Activated T-helper 2 cell treated with anti-CD3 and anti-CD28 coated beads, Interferon-gamma antibody, Interleukin-2, Interleukin-4, amounts not matched to agents 10 μg/mL and 5 μg/mL and 100 μg/mL, durations not matched to agents 14 hours and 24 hours and 36 hours (primary cell): ENCODE results near the gene ACAP1. TPM values are rescaled to one million over a fixed set of nuclear protein-coding genes. Genes with fewer than 3 reads are reported as not detected.
A peak's percentile ranks its signal among the peaks of the same experiment; 100 is the strongest.

Experiments used
- DNase-seq: peaks from one replicate; pipeline ENCODE4 v3.0.0; 2021; ENCODE audit warnings: low spot score
- H3K27ac Mint-ChIP-seq: one replicate; pipeline ENCODE4 v1.8.0; 2021; ENCODE audit warnings: mixed read lengths
- H3K27me3 Mint-ChIP-seq: one replicate; pipeline ENCODE4 v1.8.0; 2021; ENCODE audit warnings: low read depth, mixed read lengths
- H3K36me3 Mint-ChIP-seq: one replicate; pipeline ENCODE4 v1.8.0; 2021; ENCODE audit warnings: low read depth, mixed read lengths
- H3K4me1 Mint-ChIP-seq: one replicate; pipeline ENCODE4 v1.8.0; 2021; ENCODE audit warnings: low read depth, mixed read lengths
- H3K4me3 Mint-ChIP-seq: one replicate; pipeline ENCODE4 v1.8.0; 2021; ENCODE audit warnings: low read depth, mild to moderate bottlenecking, moderate library complexity, mixed read lengths
- H3K9me3 Mint-ChIP-seq: one replicate; pipeline ENCODE4 v1.8.0; 2021; ENCODE audit warnings: mixed read lengths
- intact Hi-C: fragments of 100-400 bp; cut with micrococcal nuclease; formaldehyde crosslinking; loops from one replicate; pipeline ENCODE4 v1.15.1; 2023
- total RNA-seq: library from RNA; stranded (reverse); gene quantifications from 2 replicates; pipeline ENCODE4 v1.2.3, GENCODE V29; 2022

The ACAP1 gene
- total RNA-seq, 1 donor from 2014 or later, result 361 TPM

DNA sequence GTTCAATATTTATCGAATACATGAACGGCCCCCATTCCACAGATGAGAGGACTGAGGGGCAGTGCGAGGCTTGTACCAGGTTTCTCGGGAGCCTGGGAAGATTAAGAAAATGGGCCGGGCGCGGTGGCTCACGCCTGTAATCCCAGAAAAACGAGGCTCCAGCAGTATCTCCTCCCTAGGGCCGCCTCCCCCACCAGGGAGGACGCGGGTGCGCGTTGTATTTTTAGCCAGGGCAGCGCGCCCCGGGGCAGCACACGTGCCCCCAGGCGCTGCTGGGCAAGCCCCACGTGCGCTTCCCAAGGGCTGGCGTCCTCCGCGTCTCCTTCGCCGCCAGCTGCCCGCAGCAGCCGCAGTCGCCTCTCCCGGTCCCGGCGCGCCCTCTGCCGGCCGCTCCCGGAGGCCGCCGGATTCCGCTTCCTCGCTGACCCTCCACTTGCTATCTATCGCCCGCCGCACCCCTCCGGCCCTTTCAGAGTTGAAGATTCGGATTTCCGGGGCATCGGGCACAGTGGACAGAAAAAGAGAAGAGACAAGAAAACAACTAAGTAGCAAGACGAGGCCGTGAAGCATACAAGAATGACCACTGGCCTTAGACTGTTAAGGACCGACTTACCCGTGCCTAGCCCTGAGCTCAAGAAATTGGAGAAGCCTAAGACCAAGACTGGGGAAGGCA is 40.0 kb upstream of the ACAP1 start:
- DNase-seq, result peak; percentile 64
- no peak overlapping the region for H3K4me3 Mint-ChIP-seq
- H3K27ac Mint-ChIP-seq, result no peak overlapping the region
- peaks cover 36% of the 10 kb centered on the region for H3K27me3 Mint-ChIP-seq
- peaks cover 13% of the 10 kb centered on the region for H3K4me1 Mint-ChIP-seq
- no peaks in the 10 kb centered on the region for H3K9me3 Mint-ChIP-seq
- intact Hi-C loops, result loop anchor here (1.0 to 2.0 kb wide), 3 partner anchors 16 to 250 kb away; partner anchors contain the start of gene ELP5
- no peaks in the 10 kb centered on the region for H3K36me3 Mint-ChIP-seq

DNA sequence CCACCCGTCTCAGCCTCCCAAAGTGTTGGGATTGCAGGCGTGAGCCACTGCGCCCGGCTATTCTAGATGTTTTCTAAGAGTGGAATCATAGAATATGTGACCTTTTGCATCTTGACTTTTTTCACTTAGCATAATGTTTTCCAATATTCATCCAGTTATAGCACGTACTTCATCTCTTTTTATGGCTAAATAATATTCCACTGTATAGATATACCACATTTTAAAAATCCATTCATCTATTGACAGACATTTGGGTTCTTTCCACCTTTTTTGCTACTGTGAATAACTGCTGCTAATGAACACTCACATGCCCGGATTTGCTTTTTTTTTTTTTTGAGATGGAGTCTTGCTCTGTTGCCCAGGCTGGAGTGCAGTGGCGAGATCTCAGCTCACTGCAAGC is 32.1 kb upstream of the ACAP1 start:
- H3K36me3 Mint-ChIP-seq, result peaks cover 8% of the 10 kb centered on the region
- intact Hi-C loops, result no loop called here

GRCh38 chr17:7306911-7307685 is 29.2 kb upstream of the ACAP1 start, which contains the start of gene EIF5A:
Gene EIF5A, plus strand, starts transcription at chr17:7307628. Its CDS starts 2,008 bp downstream, at chr17:7309636.
- Mint-ChIP-seq H3K4me3 (peak within 1 kb of the TSS; percentile 94), H3K36me3 (peaks cover 36% of the 10 kb centered on the region), H3K4me1 (peaks cover 32% of the 10 kb centered on the region), H3K27me3 (peaks cover under 1% of the 10 kb centered on the region), H3K9me3 (no peaks in the 10 kb centered on the region), H3K27ac (peak within 1 kb of the TSS; percentile 97)
- DNase-seq, result peak; percentile 99
- intact Hi-C loops, result loop anchor here (1.0 to 5.0 kb wide), 8 partner anchors 13 to 380 kb away; partner anchors contain the start of genes ELP5, FGF11, GABARAP and NEURL4

More for the DNA sequence above, 32.1 kb upstream of the ACAP1 start:
- Mint-ChIP-seq H3K27ac (peak overlapping the region; percentile 28), H3K4me1 (peaks cover 9% of the 10 kb centered on the region), H3K9me3 (no peaks in the 10 kb centered on the region), H3K4me3 (peak overlapping the region; percentile 13), H3K27me3 (peaks cover 10% of the 10 kb centered on the region)
- no peak for DNase-seq

DNA sequence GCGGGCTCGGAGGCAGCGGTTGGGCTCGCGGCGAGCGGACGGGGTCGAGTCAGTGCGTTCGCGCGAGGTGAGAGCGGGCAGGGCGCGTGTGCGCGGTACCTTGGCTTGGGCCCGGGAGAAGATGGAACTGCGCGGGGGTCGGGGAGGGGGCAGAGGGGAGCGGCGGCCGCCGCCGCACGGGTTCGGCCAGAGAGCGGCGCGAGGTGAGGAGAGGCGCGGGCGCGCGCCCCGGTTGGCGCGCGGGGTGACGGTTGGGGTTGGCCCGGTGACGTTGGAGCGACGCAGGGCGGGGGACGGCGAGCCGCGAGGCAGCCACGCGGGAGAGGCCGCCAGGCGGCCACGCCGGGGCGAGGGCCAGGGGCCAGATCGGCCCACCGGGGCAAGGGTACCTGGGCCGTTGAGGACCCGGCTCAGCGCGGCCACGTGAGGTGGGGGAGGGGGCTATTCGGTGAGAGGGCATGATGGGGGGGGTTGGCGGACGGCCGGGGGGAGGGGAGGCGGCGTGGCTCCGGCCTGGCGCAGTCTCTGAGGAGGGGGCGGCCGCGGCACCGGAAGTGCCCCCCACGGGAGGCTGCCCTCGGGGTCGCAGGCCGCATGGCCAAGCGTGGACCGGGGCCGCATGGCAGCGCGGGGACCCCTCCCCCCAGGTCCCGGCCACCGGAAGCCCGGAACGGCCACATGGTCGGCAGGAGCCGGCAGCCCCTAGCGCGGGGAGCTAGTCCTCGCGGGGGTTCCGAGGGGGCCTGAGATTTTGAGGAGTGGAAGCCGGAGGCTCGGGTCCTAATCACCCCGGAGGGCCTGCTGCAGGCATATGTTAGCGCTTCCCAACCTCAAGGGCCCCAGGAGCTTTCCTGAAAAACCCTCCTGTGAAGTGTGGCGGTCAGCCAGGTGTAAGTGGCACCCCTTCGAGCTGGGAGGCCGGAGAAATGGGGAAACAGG is 28.4 kb upstream of the ACAP1 start:
- intact Hi-C loops, result loop anchor here (1.0 to 5.0 kb wide), 9 partner anchors 14 to 379 kb away; partner anchors contain the start of genes ELP5, FGF11, GABARAP and NEURL4

GRCh38 chr17:7308625-7309433 is 27.5 kb upstream of the ACAP1 start:
- peaks cover 46% of the 10 kb centered on the region for H3K4me1 Mint-ChIP-seq
- peak overlapping the region; percentile 95 for H3K27ac Mint-ChIP-seq
- H3K4me3 Mint-ChIP-seq, result peak overlapping the region; percentile 94
- H3K9me3 Mint-ChIP-seq, result no peaks in the 10 kb centered on the region
- peaks cover 54% of the 10 kb centered on the region for H3K36me3 Mint-ChIP-seq
- intact Hi-C loops, result loop anchor here (1.0 to 5.0 kb wide), 3 partner anchors 128 to 263 kb away; partner anchors contain the start of genes FGF11, POLR2A and TMEM102
- H3K27me3 Mint-ChIP-seq, result no peaks in the 10 kb centered on the region
- DNase-seq, result peak; percentile 80

More for the DNA sequence above, 28.4 kb upstream of the ACAP1 start:
- Mint-ChIP-seq H3K4me1 (peaks cover 38% of the 10 kb centered on the region), H3K27me3 (no peaks in the 10 kb centered on the region), H3K27ac (peak overlapping the region; percentile 97), H3K9me3 (no peaks in the 10 kb centered on the region), H3K4me3 (peak overlapping the region; percentile 94), H3K36me3 (peaks cover 45% of the 10 kb centered on the region)
- DNase-seq, result peak; percentile 47

- H3K9me3 Mint-ChIP-seq, result no peaks in the 10 kb centered on the region
- peaks cover 53% of the 10 kb centered on the region for H3K4me1 Mint-ChIP-seq
- intact Hi-C loops, result loop anchor here (5.0 kb wide), 2 partner anchors 128 to 263 kb away; partner anchors contain the start of genes FGF11 and TMEM102
- no peak for DNase-seq
- H3K4me3 Mint-ChIP-seq, result peak overlapping the region; percentile 94
- H3K36me3 Mint-ChIP-seq, result peaks cover 61% of the 10 kb centered on the region
- H3K27me3 Mint-ChIP-seq, result no peaks in the 10 kb centered on the region
- peak overlapping the region; percentile 95 for H3K27ac Mint-ChIP-seq
Observed at GRCh38 chr17:7309628-7310027, 26.7 kb upstream of the ACAP1 start.

DNA sequence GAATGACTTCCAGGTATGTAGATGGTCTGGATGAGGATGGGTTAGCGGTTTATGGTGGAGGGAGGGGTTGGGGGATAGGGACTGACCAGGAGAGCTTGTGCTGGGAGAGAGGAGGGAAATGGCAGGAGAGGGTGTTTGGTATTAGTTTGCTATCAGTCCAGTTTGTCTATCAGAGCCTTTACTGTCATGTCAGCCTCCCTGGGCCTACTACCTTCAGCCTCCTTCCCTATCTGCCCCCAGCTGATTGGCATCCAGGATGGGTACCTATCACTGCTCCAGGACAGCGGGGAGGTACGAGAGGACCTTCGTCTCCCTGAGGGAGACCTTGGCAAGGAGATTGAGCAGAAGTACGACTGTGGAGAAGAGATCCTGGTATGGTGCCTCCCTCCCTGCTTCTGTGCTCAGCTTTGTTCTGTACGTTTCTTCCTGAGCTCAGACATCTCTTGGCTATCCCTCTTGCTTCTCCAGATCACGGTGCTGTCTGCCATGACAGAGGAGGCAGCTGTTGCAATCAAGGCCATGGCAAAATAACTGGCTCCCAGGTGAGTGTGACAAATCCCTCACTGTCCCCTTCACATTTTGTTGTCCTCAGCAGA is 25.1 kb upstream of the ACAP1 start:
- peak overlapping the region; percentile 94 for H3K4me3 Mint-ChIP-seq
- H3K9me3 Mint-ChIP-seq, result no peaks in the 10 kb centered on the region
- no peaks in the 10 kb centered on the region for H3K27me3 Mint-ChIP-seq
- H3K36me3 Mint-ChIP-seq, result peaks cover 65% of the 10 kb centered on the region
- H3K4me1 Mint-ChIP-seq, result peaks cover 51% of the 10 kb centered on the region
- DNase-seq, result no peak
- peak overlapping the region; percentile 69 for H3K27ac Mint-ChIP-seq
- intact Hi-C loops, result no loop called here

- no peak overlapping the region for H3K27ac Mint-ChIP-seq
- intact Hi-C loops, result no loop called here
- no peaks in the 10 kb centered on the region for H3K27me3 Mint-ChIP-seq
- DNase-seq, result no peak
- H3K4me3 Mint-ChIP-seq, result peak overlapping the region; percentile 42
- no peaks in the 10 kb centered on the region for H3K9me3 Mint-ChIP-seq
- H3K4me1 Mint-ChIP-seq, result peaks cover 51% of the 10 kb centered on the region
- peaks cover 73% of the 10 kb centered on the region for H3K36me3 Mint-ChIP-seq
Observed at GRCh38 chr17:7312432-7313087, 23.8 kb upstream of the ACAP1 start.

DNA sequence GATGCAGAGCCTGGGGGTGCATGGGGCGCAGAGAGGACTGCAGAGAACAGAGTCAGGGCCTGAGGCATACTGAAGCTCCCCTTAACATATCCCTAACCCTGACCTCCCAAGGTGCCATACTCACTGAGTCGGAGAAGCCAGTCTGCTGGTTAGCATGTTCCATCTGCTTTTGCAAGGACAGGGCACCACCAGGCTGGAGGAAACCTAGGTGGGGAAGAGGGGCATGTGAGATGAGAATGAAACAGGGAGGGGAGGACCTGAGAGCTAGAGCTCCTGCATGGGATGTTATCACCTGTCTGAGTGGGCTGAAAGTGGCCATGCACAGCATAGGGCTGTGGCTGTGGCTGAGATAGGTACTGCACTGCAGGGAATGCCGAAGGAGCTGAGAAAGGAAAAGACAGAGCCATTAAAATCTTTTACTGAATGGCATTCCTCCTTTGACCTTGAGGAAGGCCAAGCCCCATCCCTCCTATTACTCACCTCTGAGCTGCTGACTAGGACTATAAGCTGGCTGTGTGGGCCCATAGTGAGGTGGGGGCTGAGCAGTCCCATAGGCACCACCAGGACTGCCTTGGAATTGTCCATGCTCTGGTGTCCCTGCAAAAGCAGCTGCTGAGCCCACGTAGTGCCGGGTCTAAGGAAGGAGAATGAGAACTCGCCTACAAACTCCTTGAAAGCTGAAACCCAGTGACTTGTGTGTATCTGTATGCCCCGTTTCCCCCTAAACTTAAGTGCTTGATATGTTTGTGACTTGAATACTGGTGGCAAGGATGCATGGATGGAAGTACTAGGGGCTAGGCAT is 23.0 kb upstream of the ACAP1 start:
- intact Hi-C loops, result no loop called here
- DNase-seq, result no peak
- peak overlapping the region; percentile 59 for H3K27ac Mint-ChIP-seq
- H3K36me3 Mint-ChIP-seq, result peaks cover 78% of the 10 kb centered on the region
- H3K4me1 Mint-ChIP-seq, result peaks cover 51% of the 10 kb centered on the region
- H3K9me3 Mint-ChIP-seq, result no peaks in the 10 kb centered on the region
- peak overlapping the region; percentile 81 for H3K4me3 Mint-ChIP-seq
- no peaks in the 10 kb centered on the region for H3K27me3 Mint-ChIP-seq

DNA sequence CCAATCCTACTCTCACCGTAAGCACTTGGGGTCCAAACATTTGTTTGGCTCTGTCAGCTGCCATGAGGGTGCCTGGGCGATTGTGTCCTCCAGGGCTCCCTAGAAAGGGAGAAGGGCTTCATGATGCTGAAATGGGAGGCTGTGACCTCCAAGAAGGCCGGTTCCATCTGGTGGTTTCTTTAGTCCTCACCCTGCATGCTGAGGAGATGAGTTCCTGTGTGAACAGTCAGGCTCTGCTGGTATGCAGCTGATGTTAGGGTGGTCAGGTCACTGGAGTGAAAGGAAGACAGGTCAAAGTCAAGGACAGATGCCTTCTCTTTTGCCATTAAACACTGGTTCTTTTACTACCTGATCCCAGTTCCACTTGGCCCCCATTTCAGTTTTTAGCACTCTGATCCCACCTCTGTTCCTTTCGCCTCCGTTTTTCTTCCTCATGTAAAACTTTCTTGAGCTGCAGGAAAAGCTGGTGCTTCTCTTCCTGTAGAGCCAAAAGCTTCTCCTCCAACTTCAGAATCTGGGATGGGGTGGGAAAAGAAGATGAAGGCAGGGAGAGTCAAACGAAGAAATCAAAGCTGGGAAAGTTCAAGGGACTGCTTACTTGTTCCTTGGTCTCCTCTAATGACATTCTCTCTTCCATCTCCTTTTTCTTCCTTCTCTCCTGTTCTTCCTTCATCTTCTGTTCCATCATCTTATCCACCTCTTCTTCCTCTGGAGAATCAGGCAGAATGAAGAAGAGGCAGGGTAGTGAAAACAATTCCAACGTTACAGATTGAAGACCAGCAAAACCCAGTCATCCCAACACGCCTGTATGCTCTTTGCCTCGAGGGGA is 22.2 kb upstream of the ACAP1 start:
- Mint-ChIP-seq H3K4me3 (peak overlapping the region; percentile 81), H3K9me3 (no peaks in the 10 kb centered on the region), H3K4me1 (peaks cover 48% of the 10 kb centered on the region), H3K27ac (peak overlapping the region; percentile 65), H3K36me3 (peaks cover 77% of the 10 kb centered on the region), H3K27me3 (no peaks in the 10 kb centered on the region)
- intact Hi-C loops, result loop anchor here (2.0 kb wide), 1 partner anchor 171 kb away; the partner anchor contains the start of gene POLR2A
- no peak for DNase-seq
